Thyroid gland (tissue), 4 donors: Measurements from ENCODE around the gene CDH4.

Source experiments
- POLR2A ChIP-seq, 2 donors: fragments of 450-650 bp; IDR thresholded peaks; one replicate each; pipeline ENCODE4 v1.6.1; 2017; ENCODE audit warnings: antibody characterized with exemption in 2 of 2, mild to moderate bottlenecking in 2 of 2, moderate library complexity in 1 of 2
- TF ChIP-seq, protein P1 (sequence below), 6 experiments: fragments of 200-600 bp in 3 of 6; fragments of 450-650 bp in 3 of 6; sonication (generic) in 3 of 6; IDR thresholded peaks; one replicate each; pipeline ENCODE4 v1.5.1; 2016 to 2019; ENCODE audit warnings: antibody characterized with exemption in 6 of 6, mild to moderate bottlenecking in 2 of 6, inconsistent platforms in 1 of 6, moderate library complexity in 1 of 6

DNA sequence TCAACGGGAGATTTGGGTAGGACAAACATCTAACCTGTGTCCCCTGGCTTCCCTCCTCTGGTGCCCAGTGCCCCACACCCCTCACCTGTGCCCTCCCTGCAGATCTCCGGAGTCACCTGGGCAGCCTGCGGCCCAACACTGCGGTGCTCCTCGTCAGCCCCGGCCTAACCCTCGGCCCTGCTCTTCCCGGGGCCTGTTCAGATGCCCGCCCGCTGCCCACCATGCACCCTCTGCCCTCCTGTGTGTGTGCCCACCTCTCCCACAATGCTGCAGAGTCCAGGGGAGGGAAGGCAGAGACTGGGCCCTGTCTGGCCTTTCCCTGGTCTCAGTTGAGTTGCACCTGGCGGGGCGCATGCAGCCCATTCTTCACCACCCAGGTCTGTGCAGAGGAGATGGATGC, 349.3 kb downstream of the CDH4 start:
- no peak for TF ChIP-seq POLR2A (IDR thresholded peaks at IDR 0.05)
- TF ChIP-seq, protein P1, sequence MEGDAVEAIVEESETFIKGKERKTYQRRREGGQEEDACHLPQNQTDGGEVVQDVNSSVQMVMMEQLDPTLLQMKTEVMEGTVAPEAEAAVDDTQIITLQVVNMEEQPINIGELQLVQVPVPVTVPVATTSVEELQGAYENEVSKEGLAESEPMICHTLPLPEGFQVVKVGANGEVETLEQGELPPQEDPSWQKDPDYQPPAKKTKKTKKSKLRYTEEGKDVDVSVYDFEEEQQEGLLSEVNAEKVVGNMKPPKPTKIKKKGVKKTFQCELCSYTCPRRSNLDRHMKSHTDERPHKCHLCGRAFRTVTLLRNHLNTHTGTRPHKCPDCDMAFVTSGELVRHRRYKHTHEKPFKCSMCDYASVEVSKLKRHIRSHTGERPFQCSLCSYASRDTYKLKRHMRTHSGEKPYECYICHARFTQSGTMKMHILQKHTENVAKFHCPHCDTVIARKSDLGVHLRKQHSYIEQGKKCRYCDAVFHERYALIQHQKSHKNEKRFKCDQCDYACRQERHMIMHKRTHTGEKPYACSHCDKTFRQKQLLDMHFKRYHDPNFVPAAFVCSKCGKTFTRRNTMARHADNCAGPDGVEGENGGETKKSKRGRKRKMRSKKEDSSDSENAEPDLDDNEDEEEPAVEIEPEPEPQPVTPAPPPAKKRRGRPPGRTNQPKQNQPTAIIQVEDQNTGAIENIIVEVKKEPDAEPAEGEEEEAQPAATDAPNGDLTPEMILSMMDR (IDR thresholded peaks at IDR 0.05), result no peak
